WTC11 (cell line): ENCODE data around the gene M1AP.

Source experiments
- TF ChIP-seq, protein P1 (sequence below): sonication (generic); formaldehyde crosslinking; IDR thresholded peaks from 2 replicates; pipeline ENCODE4 v1.8.0; 2022; ENCODE audit warnings: mild to moderate bottlenecking, missing genetic modification reagents
- TF ChIP-seq, protein P2 (sequence below): fragments of 200-600 bp; IDR thresholded peaks from 2 replicates; pipeline ENCODE4 v1.8.0; 2022; ENCODE audit warnings: antibody characterized with exemption

DNA sequence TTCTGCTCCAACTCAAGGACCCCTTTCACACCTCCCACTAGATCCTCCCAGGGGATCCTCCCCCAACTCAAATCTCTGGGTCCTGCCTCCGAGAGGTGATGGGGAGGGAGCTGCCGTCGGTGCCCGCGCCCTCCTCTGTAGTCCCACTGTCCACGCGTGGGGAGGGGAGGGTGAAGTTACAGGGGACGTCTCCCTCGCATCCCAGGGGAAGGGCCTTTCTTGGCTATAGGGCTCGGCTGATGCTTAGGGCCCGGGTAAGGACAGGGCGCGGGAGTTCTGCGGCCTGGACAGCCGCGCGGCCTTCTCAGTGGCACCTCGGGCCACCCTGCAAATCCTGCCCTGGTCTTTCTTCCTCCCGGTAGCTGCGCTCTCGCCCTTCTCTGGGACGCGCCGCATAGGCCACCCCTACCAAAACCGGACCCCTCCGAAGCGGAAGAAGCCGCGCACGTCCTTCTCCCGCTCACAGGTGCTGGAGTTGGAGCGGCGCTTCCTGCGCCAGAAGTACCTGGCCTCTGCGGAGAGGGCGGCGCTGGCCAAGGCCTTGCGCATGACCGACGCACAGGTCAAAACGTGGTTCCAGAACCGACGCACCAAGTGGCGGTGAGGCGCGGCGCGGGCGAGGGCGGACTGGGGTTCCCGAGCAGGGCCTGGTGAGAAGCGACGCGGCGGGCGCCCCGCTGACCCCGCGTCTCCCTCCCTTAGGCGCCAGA is 132.7 kb downstream of the M1AP start:
- TF ChIP-seq, protein P1, sequence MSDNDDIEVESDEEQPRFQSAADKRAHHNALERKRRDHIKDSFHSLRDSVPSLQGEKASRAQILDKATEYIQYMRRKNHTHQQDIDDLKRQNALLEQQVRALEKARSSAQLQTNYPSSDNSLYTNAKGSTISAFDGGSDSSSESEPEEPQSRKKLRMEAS, result no peak; the same call in 1 of the 2 replicates
- TF ChIP-seq, protein P2, sequence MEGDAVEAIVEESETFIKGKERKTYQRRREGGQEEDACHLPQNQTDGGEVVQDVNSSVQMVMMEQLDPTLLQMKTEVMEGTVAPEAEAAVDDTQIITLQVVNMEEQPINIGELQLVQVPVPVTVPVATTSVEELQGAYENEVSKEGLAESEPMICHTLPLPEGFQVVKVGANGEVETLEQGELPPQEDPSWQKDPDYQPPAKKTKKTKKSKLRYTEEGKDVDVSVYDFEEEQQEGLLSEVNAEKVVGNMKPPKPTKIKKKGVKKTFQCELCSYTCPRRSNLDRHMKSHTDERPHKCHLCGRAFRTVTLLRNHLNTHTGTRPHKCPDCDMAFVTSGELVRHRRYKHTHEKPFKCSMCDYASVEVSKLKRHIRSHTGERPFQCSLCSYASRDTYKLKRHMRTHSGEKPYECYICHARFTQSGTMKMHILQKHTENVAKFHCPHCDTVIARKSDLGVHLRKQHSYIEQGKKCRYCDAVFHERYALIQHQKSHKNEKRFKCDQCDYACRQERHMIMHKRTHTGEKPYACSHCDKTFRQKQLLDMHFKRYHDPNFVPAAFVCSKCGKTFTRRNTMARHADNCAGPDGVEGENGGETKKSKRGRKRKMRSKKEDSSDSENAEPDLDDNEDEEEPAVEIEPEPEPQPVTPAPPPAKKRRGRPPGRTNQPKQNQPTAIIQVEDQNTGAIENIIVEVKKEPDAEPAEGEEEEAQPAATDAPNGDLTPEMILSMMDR, result no peak
